Measurements from ENCODE around the gene PKP3.

DNA sequence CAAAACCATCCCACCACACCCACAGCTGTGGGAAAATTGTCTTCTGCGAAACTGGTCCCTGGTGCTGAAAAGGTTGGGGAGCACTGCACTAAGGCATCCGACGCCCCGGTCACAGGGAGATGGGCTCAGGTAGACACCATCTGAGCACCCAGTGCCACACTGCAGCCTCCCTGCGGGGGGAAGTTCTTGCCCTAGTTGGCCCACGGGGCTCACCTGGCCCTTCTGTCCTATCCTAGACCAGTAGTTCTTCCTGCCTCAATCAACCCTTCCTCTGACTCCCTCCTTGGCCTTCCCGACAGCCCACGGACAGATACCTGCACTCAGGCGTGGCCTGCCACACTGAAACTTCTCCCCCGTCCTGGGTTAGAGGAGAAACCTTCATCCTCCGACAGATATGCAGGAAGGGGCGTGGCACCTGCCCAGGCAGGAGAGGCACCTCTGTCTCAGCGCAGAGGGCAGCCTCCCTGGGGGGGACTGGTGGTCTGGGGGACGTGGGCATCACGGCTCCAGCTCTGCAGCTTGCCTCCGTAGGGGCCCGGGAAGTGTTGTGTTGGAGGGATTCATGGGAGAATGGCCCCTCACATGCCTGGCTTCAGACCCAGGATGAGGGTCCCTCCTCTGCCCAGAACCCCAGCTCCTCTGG is 43.3 kb downstream of the PKP3 start:
- no peak for TF ChIP-seq JUN (IDR thresholded peaks at IDR 0.05)
- TF ChIP-seq, protein P1, sequence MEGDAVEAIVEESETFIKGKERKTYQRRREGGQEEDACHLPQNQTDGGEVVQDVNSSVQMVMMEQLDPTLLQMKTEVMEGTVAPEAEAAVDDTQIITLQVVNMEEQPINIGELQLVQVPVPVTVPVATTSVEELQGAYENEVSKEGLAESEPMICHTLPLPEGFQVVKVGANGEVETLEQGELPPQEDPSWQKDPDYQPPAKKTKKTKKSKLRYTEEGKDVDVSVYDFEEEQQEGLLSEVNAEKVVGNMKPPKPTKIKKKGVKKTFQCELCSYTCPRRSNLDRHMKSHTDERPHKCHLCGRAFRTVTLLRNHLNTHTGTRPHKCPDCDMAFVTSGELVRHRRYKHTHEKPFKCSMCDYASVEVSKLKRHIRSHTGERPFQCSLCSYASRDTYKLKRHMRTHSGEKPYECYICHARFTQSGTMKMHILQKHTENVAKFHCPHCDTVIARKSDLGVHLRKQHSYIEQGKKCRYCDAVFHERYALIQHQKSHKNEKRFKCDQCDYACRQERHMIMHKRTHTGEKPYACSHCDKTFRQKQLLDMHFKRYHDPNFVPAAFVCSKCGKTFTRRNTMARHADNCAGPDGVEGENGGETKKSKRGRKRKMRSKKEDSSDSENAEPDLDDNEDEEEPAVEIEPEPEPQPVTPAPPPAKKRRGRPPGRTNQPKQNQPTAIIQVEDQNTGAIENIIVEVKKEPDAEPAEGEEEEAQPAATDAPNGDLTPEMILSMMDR (IDR thresholded peaks at IDR 0.05): no peak
- TF ChIP-seq, protein P2, sequence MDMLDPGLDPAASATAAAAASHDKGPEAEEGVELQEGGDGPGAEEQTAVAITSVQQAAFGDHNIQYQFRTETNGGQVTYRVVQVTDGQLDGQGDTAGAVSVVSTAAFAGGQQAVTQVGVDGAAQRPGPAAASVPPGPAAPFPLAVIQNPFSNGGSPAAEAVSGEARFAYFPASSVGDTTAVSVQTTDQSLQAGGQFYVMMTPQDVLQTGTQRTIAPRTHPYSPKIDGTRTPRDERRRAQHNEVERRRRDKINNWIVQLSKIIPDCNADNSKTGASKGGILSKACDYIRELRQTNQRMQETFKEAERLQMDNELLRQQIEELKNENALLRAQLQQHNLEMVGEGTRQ (IDR thresholded peaks at IDR 0.05): no peak
- no peak for TF ChIP-seq MYC (IDR thresholded peaks at IDR 0.05; ENCODE audit: borderline replicate concordance, low read length)
- TF ChIP-seq POLR2A (IDR thresholded peaks at IDR 0.05; ENCODE audit: low read length): no peak
- TF ChIP-seq RARB (CRISPR knock-in tag; IDR thresholded peaks at IDR 0.05): no peak
- no peak for TF ChIP-seq FOSL2 (IDR thresholded peaks at IDR 0.05)
- TF ChIP-seq FOSL2 (CRISPR knock-in tag; IDR thresholded peaks at IDR 0.05): no peak
- TF ChIP-seq PHF8 (IDR thresholded peaks at IDR 0.05; ENCODE audit: borderline replicate concordance, low read depth): no peak
